Measurements from ENCODE around the gene ATP2B1. TPM values are rescaled to one million over a fixed set of nuclear protein-coding genes. Genes with fewer than 3 reads are reported as not detected.

Gene ATP2B1
- total RNA-seq, 1 experiment from 2014 or later: 48.5 TPM

DNA sequence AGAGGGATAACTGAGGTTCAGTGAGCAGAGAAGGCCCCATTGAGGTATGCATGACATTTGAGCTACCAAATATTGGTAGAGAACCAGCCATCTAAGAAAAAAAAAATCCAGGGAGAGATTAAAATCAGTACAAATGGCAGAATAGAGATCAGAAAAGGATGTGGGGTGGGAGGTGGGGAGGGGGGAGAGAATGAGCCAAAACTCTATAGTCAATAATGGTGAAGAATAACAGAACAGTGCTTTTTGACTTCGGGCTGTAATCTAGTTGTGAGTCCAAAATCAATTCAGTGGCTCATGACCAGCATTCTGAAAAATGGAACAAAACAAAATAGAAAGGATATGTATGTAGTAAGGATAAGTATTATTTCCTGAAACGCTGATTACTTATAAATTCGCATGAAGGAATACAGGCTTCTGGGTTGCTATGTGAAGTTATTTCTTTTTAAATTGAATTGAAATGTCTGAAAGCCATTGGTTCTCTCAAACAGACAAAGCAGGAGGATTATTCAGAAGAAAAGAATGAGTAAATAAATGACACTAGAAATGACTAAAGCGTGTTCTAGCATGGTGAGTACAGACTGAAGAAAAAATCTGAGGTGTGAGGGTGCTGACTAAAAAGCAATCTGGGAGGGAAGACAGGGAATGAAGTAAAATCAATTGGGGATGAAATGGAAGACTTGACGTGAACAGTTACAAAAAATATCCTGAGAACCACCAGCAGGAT, 72.4 kb downstream of the ATP2B1 start:
- Histone ChIP-seq H2AFZ (ENCODE audit: low read length) (no peak overlapping the region), H3F3A (ENCODE audit: low read length, unreplicated experiment) (peaks cover 5% of the 10 kb centered on the region), H3K4me3 (ENCODE audit: low read length) (peak overlapping the region; percentile 2; the same call in 1 of the 2 replicates), H3K36me3 (ENCODE audit: low read depth, low read length) (peaks cover 30% of the 10 kb centered on the region), H3K27me3 (ENCODE audit: low read length) (no peaks in the 10 kb centered on the region), H3K9me2 (replicated peaks; ENCODE audit: low read length) (no peaks in the 10 kb centered on the region), H3K79me2 (ENCODE audit: low read length) (peaks cover 35% of the 10 kb centered on the region), H3K4me2 (ENCODE audit: low read length) (peak overlapping the region; percentile 63), H3K9ac (ENCODE audit: low read length) (0 out of 2 replicates have a peak overlapping the region, but pooled peaks have one; percentile 3), H3K27ac (ENCODE audit: low read length) (peak overlapping the region; percentile 72), H3K9me3 (ENCODE audit: low read length) (no peaks in the 10 kb centered on the region), H3K4me1 (ENCODE audit: insufficient read depth, low read length) (peaks cover 49% of the 10 kb centered on the region), H4K20me1 (ENCODE audit: low read length) (no peaks in the 10 kb centered on the region)
- intact Hi-C loops (cut with micrococcal nuclease): loop anchor here (2.0 kb wide), 4 partner anchors 65 to 313 kb away; partner anchors contain the start of gene ATP2B1
- POLR2A ChIA-PET (ENCODE audit: unreplicated experiment): interaction anchor here (0.6 kb wide), 1 partner anchor 74 kb away, joined by 3 read pairs; no protein-coding TSS in a partner anchor
- no TSS peak for BruUV-seq (replicated peaks)
- peak; percentile 68 for ATAC-seq
- TF ChIP-seq, protein P1, sequence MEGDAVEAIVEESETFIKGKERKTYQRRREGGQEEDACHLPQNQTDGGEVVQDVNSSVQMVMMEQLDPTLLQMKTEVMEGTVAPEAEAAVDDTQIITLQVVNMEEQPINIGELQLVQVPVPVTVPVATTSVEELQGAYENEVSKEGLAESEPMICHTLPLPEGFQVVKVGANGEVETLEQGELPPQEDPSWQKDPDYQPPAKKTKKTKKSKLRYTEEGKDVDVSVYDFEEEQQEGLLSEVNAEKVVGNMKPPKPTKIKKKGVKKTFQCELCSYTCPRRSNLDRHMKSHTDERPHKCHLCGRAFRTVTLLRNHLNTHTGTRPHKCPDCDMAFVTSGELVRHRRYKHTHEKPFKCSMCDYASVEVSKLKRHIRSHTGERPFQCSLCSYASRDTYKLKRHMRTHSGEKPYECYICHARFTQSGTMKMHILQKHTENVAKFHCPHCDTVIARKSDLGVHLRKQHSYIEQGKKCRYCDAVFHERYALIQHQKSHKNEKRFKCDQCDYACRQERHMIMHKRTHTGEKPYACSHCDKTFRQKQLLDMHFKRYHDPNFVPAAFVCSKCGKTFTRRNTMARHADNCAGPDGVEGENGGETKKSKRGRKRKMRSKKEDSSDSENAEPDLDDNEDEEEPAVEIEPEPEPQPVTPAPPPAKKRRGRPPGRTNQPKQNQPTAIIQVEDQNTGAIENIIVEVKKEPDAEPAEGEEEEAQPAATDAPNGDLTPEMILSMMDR (conservative IDR thresholded peaks at IDR 0.05; ENCODE audit: low read depth, low read length): no peak
- TF ChIP-seq EZH2 (IDR thresholded peaks at IDR 0.05; ENCODE audit: low read length, unreplicated experiment) (no peak), EZH2phosphoT487 (IDR thresholded peaks at IDR 0.05; ENCODE audit: borderline replicate concordance, low read length) (no peak)
- CTCF ChIA-PET: no interaction called here
- DNase-seq: peak; percentile 77

DNA sequence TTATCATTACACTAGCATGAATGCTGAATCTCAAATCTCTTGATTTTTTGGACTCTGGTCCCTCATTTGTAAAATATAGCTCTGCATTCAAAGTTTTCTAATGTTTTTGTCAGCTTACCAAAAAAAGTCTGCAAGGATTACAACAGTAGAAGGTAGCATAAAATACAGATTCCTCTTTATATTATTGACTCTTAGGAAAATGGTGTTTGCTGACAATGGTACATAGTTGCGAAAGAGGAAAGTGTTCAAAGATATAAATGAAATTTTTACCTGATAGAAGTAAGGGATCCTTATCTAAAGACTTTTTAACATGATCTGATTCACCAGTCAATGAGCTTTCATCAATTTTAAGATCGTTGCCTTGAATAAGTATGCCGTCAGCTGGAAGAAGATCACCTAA, 74.1 kb downstream of the ATP2B1 start:
- no peaks in the 10 kb centered on the region for H3K9me2 ChIP-seq (replicated peaks; ENCODE audit: low read length)
- peaks cover 28% of the 10 kb centered on the region for H3K79me2 ChIP-seq (ENCODE audit: low read length)
- no peak overlapping the region for H3K4me2 ChIP-seq (ENCODE audit: low read length)
- H2AFZ ChIP-seq (ENCODE audit: low read length): no peak overlapping the region
- BruUV-seq (replicated peaks): no TSS peak
- no peaks in the 10 kb centered on the region for H3K27me3 ChIP-seq (ENCODE audit: low read length)
- no peak overlapping the region for H3K4me3 ChIP-seq (ENCODE audit: low read length)
- ChIA-PET POLR2A (ENCODE audit: unreplicated experiment) (no interaction called here), CTCF (no interaction called here)
- TF ChIP-seq, protein P1 (conservative IDR thresholded peaks at IDR 0.05; ENCODE audit: low read depth, low read length): no peak
- TF ChIP-seq EZH2phosphoT487 (IDR thresholded peaks at IDR 0.05; ENCODE audit: borderline replicate concordance, low read length) (no peak), EZH2 (IDR thresholded peaks at IDR 0.05; ENCODE audit: low read length, unreplicated experiment) (no peak)
- H4K20me1 ChIP-seq (ENCODE audit: low read length): no peaks in the 10 kb centered on the region
- no peak overlapping the region for H3K27ac ChIP-seq (ENCODE audit: low read length)
- intact Hi-C loops (cut with micrococcal nuclease): loop anchor here (5.0 kb wide), 1 partner anchor 468 kb away; no protein-coding TSS in a partner anchor
- peaks cover 5% of the 10 kb centered on the region for H3F3A ChIP-seq (ENCODE audit: low read length, unreplicated experiment)
- peaks cover 34% of the 10 kb centered on the region for H3K36me3 ChIP-seq (ENCODE audit: low read depth, low read length)
- peaks cover 49% of the 10 kb centered on the region for H3K4me1 ChIP-seq (ENCODE audit: insufficient read depth, low read length)
- DNase-seq: no peak
- H3K9ac ChIP-seq (ENCODE audit: low read length): no peak overlapping the region
- ATAC-seq: no peak
- H3K9me3 ChIP-seq (ENCODE audit: low read length): no peaks in the 10 kb centered on the region

DNA sequence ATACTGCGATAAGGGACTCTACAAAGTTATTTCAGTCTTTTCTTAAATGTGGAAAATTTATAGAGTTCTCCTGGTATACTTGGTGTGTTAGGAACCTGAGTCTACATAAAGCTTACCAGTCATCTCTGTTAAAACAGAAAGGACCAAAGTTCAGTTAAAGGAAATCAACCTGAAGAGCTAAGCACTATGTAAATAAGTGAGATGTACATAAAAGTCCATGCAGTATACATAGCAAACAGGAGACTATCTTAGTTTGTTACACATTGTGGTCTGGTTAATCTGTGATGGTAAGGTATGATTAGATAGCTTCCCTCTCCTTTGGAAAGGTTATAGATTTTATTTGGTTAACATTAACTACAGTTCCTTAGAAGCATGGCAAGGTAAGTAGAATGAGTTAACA, 75.9 kb downstream of the ATP2B1 start:
- no peaks in the 10 kb centered on the region for H4K20me1 ChIP-seq (ENCODE audit: low read length)
- peaks cover 47% of the 10 kb centered on the region for H3K36me3 ChIP-seq (ENCODE audit: low read depth, low read length)
- H3K4me1 ChIP-seq (ENCODE audit: insufficient read depth, low read length): peaks cover 44% of the 10 kb centered on the region
- no TSS peak for BruUV-seq (replicated peaks)
- H3F3A ChIP-seq (ENCODE audit: low read length, unreplicated experiment): peaks cover 5% of the 10 kb centered on the region
- H2AFZ ChIP-seq (ENCODE audit: low read length): no peak overlapping the region
- TF ChIP-seq EZH2 (IDR thresholded peaks at IDR 0.05; ENCODE audit: low read length, unreplicated experiment): no peak
- TF ChIP-seq, protein P1 (conservative IDR thresholded peaks at IDR 0.05; ENCODE audit: low read depth, low read length): no peak
- TF ChIP-seq EZH2phosphoT487 (IDR thresholded peaks at IDR 0.05; ENCODE audit: borderline replicate concordance, low read length): no peak
- no peak overlapping the region for H3K4me3 ChIP-seq (ENCODE audit: low read length)
- ATAC-seq (peak; percentile 64), DNase-seq (peak; percentile 60)
- no peaks in the 10 kb centered on the region for H3K9me2 ChIP-seq (replicated peaks; ENCODE audit: low read length)
- H3K9me3 ChIP-seq (ENCODE audit: low read length): no peaks in the 10 kb centered on the region
- H3K9ac ChIP-seq (ENCODE audit: low read length): no peak overlapping the region
- CTCF ChIA-PET: interaction anchor here (0.6 kb wide), 1 partner anchor 38 kb away, joined by 3 read pairs; no protein-coding TSS in a partner anchor
- H3K4me2 ChIP-seq (ENCODE audit: low read length): peak overlapping the region; percentile 35
- peak overlapping the region; percentile 52 for H3K27ac ChIP-seq (ENCODE audit: low read length)
- POLR2A ChIA-PET (ENCODE audit: unreplicated experiment): interaction anchor here (0.6 kb wide), 1 partner anchor 75 kb away, joined by 8 read pairs; no protein-coding TSS in a partner anchor
- H3K27me3 ChIP-seq (ENCODE audit: low read length): no peaks in the 10 kb centered on the region
- intact Hi-C loops (cut with micrococcal nuclease): loop anchor here (5.0 kb wide), 1 partner anchor 470 kb away; no protein-coding TSS in a partner anchor
- peaks cover 23% of the 10 kb centered on the region for H3K79me2 ChIP-seq (ENCODE audit: low read length)
